Common myeloid progenitor, CD34-positive (primary cell): Measurements from ENCODE around the gene MTERF2.

Experiments used
- CTCF ChIA-PET: fragments of 350-600 bp; sonication (Branson Sonifier 250); formaldehyde crosslinking; loops from one replicate; lab custom pipeline; 2021; ENCODE audit warnings: antibody characterized with exemption; lab: Charles Lee
- POLR2A ChIA-PET: fragments of 350-600 bp; sonication (Branson Sonifier 250); formaldehyde crosslinking; loops from one replicate; lab custom pipeline; 2021; ENCODE audit warnings: antibody characterized with exemption; lab: Charles Lee
- DNase-seq, 3 donors: peaks; one replicate each; pipeline versions ENCODE4 v3.0.0 to v3.0.0-alpha.2; 2013
- H3K27ac ChIP-seq, 2 experiments: 1 replicate in 1 of 2; 2 replicates in 1 of 2; pipeline ENCODE4 v1.7.0; 2013; ENCODE audit warnings: inconsistent platforms in 2 of 2, low read length in 2 of 2, mild to moderate bottlenecking in 2 of 2, low read depth in 1 of 2, moderate library complexity in 1 of 2; ENCODE audit not compliant: severe bottlenecking in 2 of 2, insufficient read depth in 1 of 2, poor library complexity in 1 of 2
- H3K27me3 ChIP-seq, 5 experiments: replicated peaks in 2 of 5; 1 replicate in 3 of 5; 2 replicates in 2 of 5; pipeline versions ENCODE4 v1.6.1 to v1.7.0; 2013; ENCODE audit warnings: low read length in 4 of 5, mild to moderate bottlenecking in 2 of 5, moderate library complexity in 2 of 5, inconsistent platforms in 1 of 5; ENCODE audit not compliant: insufficient read depth in 5 of 5, control insufficient read depth in 4 of 5
- H3K36me3 ChIP-seq, 4 experiments: 1 replicate in 2 of 4; 2 replicates in 2 of 4; pipeline versions ENCODE4 v1.6.1 to v1.7.0; 2013; ENCODE audit warnings: low read length in 3 of 4, control low read depth in 1 of 4, mild to moderate bottlenecking in 1 of 4; ENCODE audit not compliant: control insufficient read depth in 4 of 4, insufficient read depth in 4 of 4
- H3K4me1 ChIP-seq, 4 experiments: 1 replicate in 3 of 4; 2 replicates in 1 of 4; pipeline versions ENCODE4 v1.6.1 to v1.7.1; 2013; ENCODE audit warnings: low read length in 3 of 4, mild to moderate bottlenecking in 3 of 4, control low read depth in 1 of 4, inconsistent platforms in 1 of 4, moderate library complexity in 1 of 4; ENCODE audit not compliant: control insufficient read depth in 4 of 4, insufficient read depth in 4 of 4; ENCODE audit errors: control extremely low read depth in 1 of 4
- H3K4me3 ChIP-seq, 7 experiments: 1 replicate in 4 of 7; 2 replicates in 3 of 7; pipeline versions ENCODE4 v1.5.1 to v1.7.0; 2013; ENCODE audit warnings: mild to moderate bottlenecking in 7 of 7, low read length in 6 of 7, moderate library complexity in 6 of 7, inconsistent platforms in 2 of 7, low read depth in 2 of 7, control low read depth in 1 of 7; ENCODE audit not compliant: insufficient read depth in 4 of 7, control insufficient read depth in 1 of 7; ENCODE audit errors: extremely low read depth in 1 of 7
- H3K9me3 ChIP-seq, 5 experiments: 1 replicate in 4 of 5; 2 replicates in 1 of 5; pipeline versions ENCODE4 v1.6.1 to v1.7.1; 2013; ENCODE audit warnings: low read length in 4 of 5, mild to moderate bottlenecking in 2 of 5, inconsistent platforms in 1 of 5, low read depth in 1 of 5, moderate library complexity in 1 of 5; ENCODE audit not compliant: control insufficient read depth in 4 of 5, insufficient read depth in 2 of 5; ENCODE audit errors: control extremely low read depth in 1 of 5
- WGBS: methylation state at CpG from one replicate; pipeline ENCODE4 v1.1.5; 2013; ENCODE audit not compliant: insufficient coverage; 5-methylcytosine and 5-hydroxymethylcytosine counted together

The MTERF2 gene

GRCh38 chr12:106973545-106973944 lies 13.4 kb downstream of the MTERF2 start:
- H3K4me1 ChIP-seq: peaks cover 0 to 2% (median 0%) of the 10 kb centered on the region in 4 experiments
- no peaks in the 10 kb centered on the region for H3K27me3 ChIP-seq
- peaks cover 4 to 37% (median 14%) of the 10 kb centered on the region in 4 experiments for H3K36me3 ChIP-seq
- CTCF ChIA-PET: interaction anchor here (2.2 kb wide), 1 partner anchor 13 kb away, joined by 5 read pairs; the partner anchor contains the start of gene MTERF2
- H3K4me3 ChIP-seq: no peak overlapping the region
- H3K9me3 ChIP-seq: no peaks in the 10 kb centered on the region
- H3K27ac ChIP-seq: no peak overlapping the region
- POLR2A ChIA-PET: no interaction called here
- no peak for DNase-seq

- 75% methylated on average over 1 of the region's 2 CpGs for WGBS
- ChIA-PET POLR2A (no interaction called here), CTCF (interaction anchor here (1.0 kb wide), 1 partner anchor 9 kb away, joined by 3 read pairs; no protein-coding TSS in a partner anchor)
- H3K36me3 ChIP-seq: peaks cover 9 to 54% (median 16%) of the 10 kb centered on the region in 4 experiments
- no peak overlapping the region for H3K4me3 ChIP-seq
- DNase-seq: no peak
- H3K27ac ChIP-seq: no peak overlapping the region
- H3K9me3 ChIP-seq: peaks cover 0 to 1% (median 0%) of the 10 kb centered on the region in 5 experiments
- H3K27me3 ChIP-seq: no peaks in the 10 kb centered on the region
- H3K4me1 ChIP-seq: peaks cover 0 to 2% (median 0%) of the 10 kb centered on the region in 4 experiments
Measured at GRCh38 chr12:106971065-106971464, 15.9 kb downstream of the MTERF2 start.

GRCh38 chr12:106964526-106964925 lies 22.4 kb downstream of the MTERF2 start:
- ChIA-PET CTCF (interaction anchor here (0.6 kb wide), 1 partner anchor 8 kb away, joined by 3 read pairs; the partner anchor contains the start of gene TMEM263), POLR2A (no interaction called here)
- no peak for DNase-seq
- peaks cover 0 to 30% (median 11%) of the 10 kb centered on the region in 4 experiments for H3K36me3 ChIP-seq
- no peaks in the 10 kb centered on the region for H3K27me3 ChIP-seq
- no peak overlapping the region for H3K4me3 ChIP-seq
- no peaks in the 10 kb centered on the region for H3K4me1 ChIP-seq
- H3K9me3 ChIP-seq: peaks cover 0 to 1% (median 0%) of the 10 kb centered on the region in 5 experiments
- no peak overlapping the region for H3K27ac ChIP-seq
- WGBS: 100% methylated on average over 1 of the region's 2 CpGs

GRCh38 chr12:106962286-106962685 lies 24.7 kb downstream of the MTERF2 start:
- Histone ChIP-seq H3K36me3 (peaks cover 0 to 17% (median 7%) of the 10 kb centered on the region in 4 experiments), H3K9me3 (no peaks in the 10 kb centered on the region), H3K27me3 (no peaks in the 10 kb centered on the region), H3K4me1 (peaks cover 7 to 16% (median 10%) of the 10 kb centered on the region in 4 experiments), H3K4me3 (no peak overlapping the region), H3K27ac (no peak overlapping the region)
- ChIA-PET CTCF (interaction anchor here (1.6 kb wide), 1 partner anchor 8 kb away, joined by 3 read pairs; no protein-coding TSS in a partner anchor), POLR2A (no interaction called here)
- 96% methylated on average over 2 of the region's 3 CpGs for WGBS
- DNase-seq: no peak

- no peak overlapping the region for H3K27ac ChIP-seq
- DNase-seq: no peak
- WGBS: no CpG with 5 or more reads among the region's 3 CpGs
- no peaks in the 10 kb centered on the region for H3K27me3 ChIP-seq
- ChIA-PET CTCF (no interaction called here), POLR2A (no interaction called here)
- peaks cover 0 to 8% (median 4%) of the 10 kb centered on the region in 4 experiments for H3K36me3 ChIP-seq
- peaks cover 7 to 21% (median 12%) of the 10 kb centered on the region in 4 experiments for H3K4me1 ChIP-seq
- no peak overlapping the region for H3K4me3 ChIP-seq
- H3K9me3 ChIP-seq: no peaks in the 10 kb centered on the region
Measured at GRCh38 chr12:106960443-106960842, 26.5 kb downstream of the MTERF2 start.

- Histone ChIP-seq H3K27me3 (peaks cover 0 to 2% (median 0%) of the 10 kb centered on the region in 5 experiments), H3K36me3 (peaks cover 0 to 3% (median 1%) of the 10 kb centered on the region in 4 experiments), H3K4me3 (peak overlapping the region in 6 of 7 experiments; percentile 76 to 98 (median 90)), H3K27ac (peak overlapping the region; percentile 12 to 81), H3K4me1 (peaks cover 7 to 29% (median 21%) of the 10 kb centered on the region in 4 experiments), H3K9me3 (no peaks in the 10 kb centered on the region)
- 0% methylated on average over 1 of the region's 1 CpG for WGBS
- CTCF ChIA-PET: interaction anchor here (0.8 kb wide), 1 partner anchor 12 kb away, joined by 3 read pairs; no protein-coding TSS in a partner anchor
- POLR2A ChIA-PET: interaction anchor here (0.6 kb wide), 1 partner anchor 9 kb away, joined by 3 read pairs; no protein-coding TSS in a partner anchor
- DNase-seq: peak in 2 of 3 donors; percentile 36 to 41
Measured at GRCh38 chr12:106957583-106957982, 29.4 kb downstream of the MTERF2 start.

- ChIA-PET POLR2A (interaction anchor here (0.7 to 0.9 kb wide), 2 partner anchors 21 to 137 kb away, joined by 3 read pairs; partner anchors contain the start of gene CRY1), CTCF (interaction anchor here (0.8 to 1.2 kb wide), 3 partner anchors 9 to 14 kb away, joined by 3 read pairs; no protein-coding TSS in a partner anchor)
- WGBS: 0% methylated on average over 23 of the region's 34 CpGs
- Histone ChIP-seq H3K27ac (peak overlapping the region; percentile 33 to 81), H3K9me3 (peaks cover 0 to 2% (median 0%) of the 10 kb centered on the region in 5 experiments), H3K27me3 (peaks cover 0 to 2% (median 0%) of the 10 kb centered on the region in 5 experiments), H3K4me1 (peaks cover 7 to 29% (median 21%) of the 10 kb centered on the region in 4 experiments), H3K36me3 (peaks cover 0 to 3% (median 1%) of the 10 kb centered on the region in 4 experiments), H3K4me3 (peak overlapping the region; percentile 72 to 98 (median 89))
- peak in 2 of 3 donors; percentile 69 to 72 for DNase-seq
Measured at GRCh38 chr12:106956048-106956578, 30.8 kb downstream of the MTERF2 start.
